Colonic mucosa (tissue), 4 donors: Measurements from ENCODE around the gene BANP. TPM values are rescaled to one million over a fixed set of nuclear protein-coding genes. Genes with fewer than 3 reads are reported as not detected.
"Not testable (repeated sequence)": the region's sequence is repeated elsewhere in the genome, so short reads cannot be mapped to it uniquely, and the experiment has no call there.

Experiments used
- DNase-seq: peaks from one replicate; pipeline ENCODE4 v3.0.0-alpha.2; 2020
- H3K27ac ChIP-seq: fragments of 200-600 bp; one replicate; pipeline ENCODE4 v1.8.0; 2021
- H3K27me3 ChIP-seq: fragments of 200-600 bp; one replicate; pipeline ENCODE4 v1.8.0; 2021
- H3K36me3 ChIP-seq: fragments of 200-600 bp; one replicate; pipeline ENCODE4 v1.8.0; 2021
- H3K4me1 ChIP-seq: fragments of 200-600 bp; one replicate; pipeline ENCODE4 v1.8.0; 2021; ENCODE audit warnings: mild to moderate bottlenecking
- H3K4me3 ChIP-seq: fragments of 200-600 bp; one replicate; pipeline ENCODE4 v1.8.0; 2021
- H3K9ac ChIP-seq, 2 donors: one replicate each; pipeline ENCODE4 v1.7.0; 2013; ENCODE audit warnings: control low read depth in 2 of 2, low read depth in 2 of 2, low read length in 2 of 2
- H3K9me3 ChIP-seq: fragments of 200-600 bp; one replicate; pipeline ENCODE4 v1.8.0; 2021
- intact Hi-C: fragments of 100-400 bp; cut with DNase I; formaldehyde crosslinking; loops from one replicate; pipeline ENCODE4 v1.14.1; 2022
- total RNA-seq, 2 donors: library from RNA; stranded (reverse); fragmentation: NEBNext Ultra II Directional in 1 of 2; extraction: Animal tissue kit (Norgen Biotek cat#: 25700) in 1 of 2; gene quantifications; one replicate each; pipeline ENCODE4 v1.2.1, GENCODE V29; 2021
- TF ChIP-seq, protein P1 (sequence below): fragments of 200-600 bp; IDR thresholded peaks from one replicate; pipeline ENCODE4 v1.8.0; 2022; ENCODE audit warnings: antibody characterized with exemption, mild to moderate bottlenecking
- donor health status: healthy.
- donor health status: DM: no; HTN: no; CAD: no.
- donor health status: DM: no; HTN: no; CAD: no.

BANP gene
- total RNA-seq, 2 donors from 2014 or later = 18.6 to 29.7 TPM

DNA sequence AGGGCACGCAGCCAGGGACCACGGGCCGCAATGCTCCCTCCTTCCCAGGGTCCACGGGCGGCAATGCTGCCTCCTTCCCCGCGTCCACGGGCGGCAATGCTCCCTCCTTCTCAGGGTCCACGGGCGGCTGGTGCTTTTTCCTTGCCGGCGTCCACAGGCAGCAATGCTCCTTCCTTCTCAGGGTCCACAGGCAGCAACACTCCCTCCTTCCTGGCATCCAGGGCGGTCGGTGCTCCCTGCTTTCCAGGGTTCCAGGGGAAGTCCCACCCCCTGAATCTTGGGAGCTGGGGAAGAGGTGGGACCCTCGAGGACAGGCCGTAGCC is 143.0 kb downstream of the BANP start:
- H3K4me3 ChIP-seq, H3K9me3 ChIP-seq, H3K9ac ChIP-seq, H3K4me1 ChIP-seq, H3K27me3 ChIP-seq, H3K27ac ChIP-seq, H3K36me3 ChIP-seq, intact Hi-C loops, DNase-seq: not testable (repeated sequence)

DNA sequence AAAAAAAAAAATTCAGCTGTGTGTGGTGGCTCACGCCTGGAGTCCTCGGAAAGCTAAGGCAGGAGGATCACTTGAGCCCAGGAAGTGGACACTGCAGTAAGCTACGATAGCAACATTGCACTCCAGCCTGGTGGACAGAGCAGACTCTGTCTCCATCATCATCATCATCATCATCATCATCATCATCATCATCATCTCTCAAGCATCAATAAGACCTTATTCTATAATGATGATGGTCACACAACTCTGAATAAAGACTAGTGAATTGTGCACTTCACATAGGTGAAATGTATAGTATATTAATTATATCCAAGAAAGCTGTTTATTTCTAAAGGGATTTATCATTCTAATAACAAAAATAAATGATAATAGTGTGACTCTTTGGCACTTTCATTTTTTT is 143.7 kb downstream of the BANP start:
- H3K27ac ChIP-seq, H3K9ac ChIP-seq, H3K36me3 ChIP-seq, H3K4me3 ChIP-seq, H3K9me3 ChIP-seq, H3K4me1 ChIP-seq, DNase-seq, intact Hi-C loops, H3K27me3 ChIP-seq: not testable (repeated sequence)

DNA sequence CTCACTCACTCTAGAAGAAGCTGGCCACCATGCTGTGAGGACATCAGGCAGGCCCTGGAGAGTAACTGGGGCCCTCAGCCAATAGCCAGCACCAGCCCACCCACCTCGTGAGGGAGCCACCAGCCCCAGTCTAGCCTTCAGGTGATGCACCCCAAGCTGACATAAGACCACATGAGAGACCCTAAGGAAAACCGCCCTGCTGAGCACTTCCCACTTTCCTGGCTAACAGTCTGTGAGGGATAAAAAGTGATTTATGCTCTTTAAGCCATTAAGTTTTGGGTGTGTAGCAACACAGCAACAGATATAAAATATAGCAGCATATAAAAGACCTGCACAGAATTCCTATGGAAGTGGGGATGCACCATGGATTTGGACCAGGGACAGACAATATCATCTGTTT is 145.4 kb downstream of the BANP start:
- H3K27me3 ChIP-seq, H3K9me3 ChIP-seq, H3K27ac ChIP-seq, intact Hi-C loops, H3K9ac ChIP-seq, H3K36me3 ChIP-seq, DNase-seq, H3K4me3 ChIP-seq, H3K4me1 ChIP-seq: not testable (repeated sequence)

DNA sequence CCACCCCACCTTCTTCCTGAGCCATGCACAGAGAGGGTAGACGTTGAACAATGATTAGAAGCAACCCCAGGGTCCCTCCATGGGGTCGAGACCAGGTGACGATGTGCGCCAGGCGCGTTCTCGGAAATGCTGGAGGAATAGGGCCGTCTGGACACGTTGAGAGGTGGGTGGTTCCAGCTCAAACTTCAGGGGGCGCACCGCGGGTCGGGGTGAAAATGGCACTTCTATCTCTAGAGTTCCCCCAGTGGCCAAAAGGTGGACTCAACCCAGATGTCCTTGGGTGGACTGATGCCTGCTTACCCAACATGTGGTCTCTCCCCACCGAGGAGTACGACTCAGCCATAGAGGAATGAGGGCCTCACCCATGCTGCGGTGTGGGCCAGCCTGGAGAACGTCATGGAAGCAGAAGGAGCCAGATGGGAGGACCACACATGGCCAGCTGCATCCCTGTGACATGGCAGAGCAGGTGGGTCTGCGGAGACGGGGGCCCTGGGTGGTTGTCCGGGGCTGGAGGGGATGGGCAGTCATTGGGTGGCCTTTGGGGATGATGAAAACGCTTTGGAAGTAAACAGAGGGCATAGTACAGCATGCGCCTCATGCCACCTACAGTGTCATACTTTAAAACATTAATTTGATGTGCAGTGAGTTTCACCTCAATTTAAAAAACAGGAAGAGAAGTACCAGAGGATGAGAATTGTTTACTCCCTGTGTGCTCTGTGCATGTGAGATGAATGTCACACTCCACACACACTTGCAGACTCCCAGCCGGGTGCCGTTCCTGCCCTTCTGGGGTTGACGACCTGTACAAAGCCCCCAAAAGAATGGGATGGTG is 147.7 kb downstream of the BANP start:
- H3K36me3 ChIP-seq, DNase-seq, intact Hi-C loops, H3K27ac ChIP-seq, H3K9ac ChIP-seq, H3K4me1 ChIP-seq, H3K4me3 ChIP-seq, H3K27me3 ChIP-seq, H3K9me3 ChIP-seq: not testable (repeated sequence)

DNA sequence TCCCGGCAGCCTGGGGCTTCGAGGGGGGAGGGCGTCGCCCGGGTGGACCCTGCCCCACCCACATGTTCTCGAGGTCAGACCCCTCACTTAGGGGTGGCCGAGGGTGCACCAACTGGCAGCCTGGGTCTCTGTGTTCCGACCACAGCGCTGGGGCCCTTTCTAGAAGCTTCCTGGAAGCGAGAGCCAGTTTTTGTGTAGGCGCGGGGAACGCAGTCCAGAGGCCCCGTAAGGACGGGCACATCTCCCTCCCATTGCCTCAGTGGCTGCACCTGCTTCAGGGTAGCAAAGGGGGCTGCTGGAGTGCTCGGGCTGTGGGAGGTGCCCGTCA is 148.3 kb downstream of the BANP start:
- no peak overlapping the region for H3K27ac ChIP-seq
- no peaks in the 10 kb centered on the region for H3K36me3 ChIP-seq
- H3K27me3 ChIP-seq = no peaks in the 10 kb centered on the region
- intact Hi-C loops = no loop called here
- DNase-seq = no peak
- no peaks in the 10 kb centered on the region for H3K4me1 ChIP-seq
- no peak overlapping the region for H3K9ac ChIP-seq
- no peaks in the 10 kb centered on the region for H3K9me3 ChIP-seq
- no peak overlapping the region for H3K4me3 ChIP-seq
- TF ChIP-seq, protein P1, sequence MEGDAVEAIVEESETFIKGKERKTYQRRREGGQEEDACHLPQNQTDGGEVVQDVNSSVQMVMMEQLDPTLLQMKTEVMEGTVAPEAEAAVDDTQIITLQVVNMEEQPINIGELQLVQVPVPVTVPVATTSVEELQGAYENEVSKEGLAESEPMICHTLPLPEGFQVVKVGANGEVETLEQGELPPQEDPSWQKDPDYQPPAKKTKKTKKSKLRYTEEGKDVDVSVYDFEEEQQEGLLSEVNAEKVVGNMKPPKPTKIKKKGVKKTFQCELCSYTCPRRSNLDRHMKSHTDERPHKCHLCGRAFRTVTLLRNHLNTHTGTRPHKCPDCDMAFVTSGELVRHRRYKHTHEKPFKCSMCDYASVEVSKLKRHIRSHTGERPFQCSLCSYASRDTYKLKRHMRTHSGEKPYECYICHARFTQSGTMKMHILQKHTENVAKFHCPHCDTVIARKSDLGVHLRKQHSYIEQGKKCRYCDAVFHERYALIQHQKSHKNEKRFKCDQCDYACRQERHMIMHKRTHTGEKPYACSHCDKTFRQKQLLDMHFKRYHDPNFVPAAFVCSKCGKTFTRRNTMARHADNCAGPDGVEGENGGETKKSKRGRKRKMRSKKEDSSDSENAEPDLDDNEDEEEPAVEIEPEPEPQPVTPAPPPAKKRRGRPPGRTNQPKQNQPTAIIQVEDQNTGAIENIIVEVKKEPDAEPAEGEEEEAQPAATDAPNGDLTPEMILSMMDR = no peak

DNA sequence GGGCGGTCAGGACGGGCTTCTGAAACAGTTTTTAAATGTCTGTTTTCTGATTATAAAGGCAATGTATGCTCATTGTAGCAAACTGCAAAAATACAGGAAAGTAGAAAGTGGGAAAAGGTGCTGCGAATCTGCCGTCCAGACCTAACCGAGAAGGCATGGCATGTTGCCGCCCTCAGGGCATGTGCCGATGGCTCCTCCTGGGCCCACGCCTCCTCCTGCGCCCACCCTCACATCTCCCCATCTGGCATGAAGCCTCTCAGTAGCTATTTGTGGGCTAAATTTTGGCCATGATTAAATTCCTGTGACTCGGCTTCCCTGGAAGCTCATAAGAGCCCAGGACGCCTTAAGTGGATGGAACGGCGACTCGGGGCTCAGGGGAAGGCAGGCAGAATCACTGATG is 148.7 kb downstream of the BANP start:
- H3K4me1 ChIP-seq, H3K9me3 ChIP-seq, H3K9ac ChIP-seq, DNase-seq, H3K27ac ChIP-seq, H3K4me3 ChIP-seq, intact Hi-C loops, H3K36me3 ChIP-seq, H3K27me3 ChIP-seq: not testable (repeated sequence)

DNA sequence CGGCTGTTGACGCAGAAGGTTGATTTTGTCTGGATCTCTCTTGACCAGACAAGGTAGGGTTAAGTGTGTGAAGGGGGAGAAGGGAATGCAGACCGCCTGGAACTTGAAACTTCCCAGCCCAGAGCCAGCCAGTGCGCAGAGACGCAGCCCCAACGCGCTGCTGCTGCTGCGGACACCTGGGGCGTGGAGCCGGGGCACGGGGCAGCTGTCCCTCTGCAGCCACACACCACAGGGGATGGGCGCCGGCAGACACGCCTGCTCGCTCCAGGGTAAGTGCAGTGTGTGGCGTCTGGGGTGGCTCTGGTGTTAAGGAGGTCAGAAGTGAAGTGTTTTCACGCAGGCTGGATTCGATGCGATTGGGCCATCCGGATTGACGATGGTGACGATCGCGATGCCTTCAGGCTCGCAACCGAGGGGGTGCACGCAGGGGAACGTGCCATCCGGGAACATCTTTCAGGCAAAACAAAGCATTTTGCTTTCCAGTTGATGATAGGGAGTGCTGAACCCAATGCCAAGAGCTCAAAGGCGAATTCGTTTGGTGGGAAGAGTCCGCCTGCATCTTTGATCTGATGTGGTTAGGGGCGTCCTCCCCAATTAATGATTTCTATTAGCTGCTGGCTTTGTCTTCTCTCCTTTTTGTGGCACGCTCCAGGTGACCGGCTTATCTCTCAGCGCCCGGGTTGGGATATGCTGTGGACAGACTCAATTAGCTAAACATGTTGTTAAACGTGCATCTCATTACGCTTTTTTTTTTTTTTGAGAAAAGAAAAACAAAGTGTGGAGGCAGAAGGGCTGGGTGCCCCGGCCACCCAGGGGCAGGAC is 149.8 kb downstream of the BANP start:
- intact Hi-C loops, H3K9me3 ChIP-seq, H3K27me3 ChIP-seq, H3K36me3 ChIP-seq, H3K4me1 ChIP-seq, H3K4me3 ChIP-seq, H3K9ac ChIP-seq, DNase-seq, H3K27ac ChIP-seq: not testable (repeated sequence)

DNA sequence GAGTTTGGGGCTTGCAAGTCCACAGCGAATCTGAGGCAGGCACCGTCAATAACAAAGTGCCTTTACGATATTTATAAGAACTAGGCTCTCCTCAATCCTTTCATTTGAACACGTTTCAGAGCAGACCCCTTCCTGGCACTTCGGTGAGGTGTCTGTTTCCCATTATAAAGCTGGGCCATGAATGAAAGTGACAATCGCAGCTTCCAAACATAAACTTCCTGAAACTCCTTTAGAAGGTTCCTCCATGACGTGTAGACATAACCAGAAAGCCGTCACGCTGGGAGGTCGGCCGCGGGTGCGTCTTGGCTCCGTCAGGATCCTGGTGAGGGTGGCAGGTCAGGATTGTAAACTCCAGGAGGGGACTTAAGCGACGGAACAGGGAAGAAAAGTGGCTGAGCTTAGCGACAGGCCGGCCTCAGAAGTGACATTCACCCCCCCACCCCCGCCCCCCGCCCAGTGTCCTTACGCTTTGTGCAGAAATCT is 150.4 kb downstream of the BANP start:
- H3K9me3 ChIP-seq, H3K9ac ChIP-seq, H3K4me1 ChIP-seq, H3K4me3 ChIP-seq, H3K36me3 ChIP-seq, intact Hi-C loops, H3K27me3 ChIP-seq, H3K27ac ChIP-seq, DNase-seq: not testable (repeated sequence)

DNA sequence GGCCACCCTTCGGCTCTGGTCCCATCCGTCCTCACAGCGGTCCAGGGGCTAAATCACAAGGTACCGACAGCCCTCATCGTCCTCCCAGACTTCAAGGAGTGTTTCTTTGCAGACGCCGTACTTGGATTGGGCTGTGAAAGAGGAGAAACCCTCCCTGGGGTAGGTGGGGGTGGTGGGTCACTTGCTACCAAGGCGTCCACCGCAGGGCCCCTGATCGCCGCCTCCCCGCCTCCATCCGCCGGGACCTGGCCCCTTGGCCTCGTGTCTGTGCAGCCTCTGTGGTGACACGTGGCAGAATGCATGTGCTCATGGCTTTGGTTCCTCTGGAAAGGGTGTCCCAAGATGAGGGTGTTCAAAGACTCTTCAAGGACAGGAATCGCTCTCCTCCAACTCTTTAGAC is 151.4 kb downstream of the BANP start:
- Histone ChIP-seq H3K36me3 (no peaks in the 10 kb centered on the region), H3K27ac (no peak overlapping the region), H3K4me1 (no peaks in the 10 kb centered on the region), H3K4me3 (no peak overlapping the region), H3K9me3 (no peaks in the 10 kb centered on the region), H3K9ac (no peak overlapping the region), H3K27me3 (no peaks in the 10 kb centered on the region)
- intact Hi-C loops = no loop called here
- TF ChIP-seq, protein P1 = no peak
- DNase-seq = no peak
